SK-N-SH (cell line): Measurements from ENCODE around the gene MGLL.

ENCODE experiments used
- CTCF ChIP-seq: fragments of 200-600 bp; sonication (generic); IDR thresholded peaks from 2 replicates; pipeline ENCODE4 v1.6.1; 2017; ENCODE audit warnings: antibody characterized with exemption, mild to moderate bottlenecking, moderate library complexity
- EP300 ChIP-seq, 2 experiments: IDR thresholded peaks; 2 replicates each; pipeline versions ENCODE4 v1.4.0 to v1.6.1; 2012; ENCODE audit warnings: borderline replicate concordance in 1 of 2, low read depth in 1 of 2, low read length in 1 of 2
- FOXJ3 ChIP-seq: sonication (generic); formaldehyde crosslinking; IDR thresholded peaks from 2 replicates; pipeline ENCODE4 v1.5.1; 2020; ENCODE audit warnings: mild to moderate bottlenecking, missing genetic modification reagents
- RFX5 ChIP-seq: IDR thresholded peaks from 2 replicates; pipeline ENCODE4 v1.6.1; 2012; ENCODE audit warnings: mild to moderate bottlenecking, improper control_type of control experiment, low read length
- SMC3 ChIP-seq: IDR thresholded peaks from 2 replicates; pipeline ENCODE4 v1.6.1; 2012; ENCODE audit warnings: low read depth, low read length, improper control_type of control experiment
- TAF1 ChIP-seq: IDR thresholded peaks from 2 replicates; pipeline ENCODE4 v1.6.1; 2012; ENCODE audit warnings: low read depth, mild to moderate bottlenecking, low read length, moderate library complexity, borderline replicate concordance
- TCF12 ChIP-seq: IDR thresholded peaks from 2 replicates; pipeline ENCODE4 v1.4.0; 2012

GRCh38 chr3:127699416-127700300 is 122.7 kb downstream of the MGLL start:
- no peak for TF ChIP-seq EP300 (IDR thresholded peaks at IDR 0.05; ENCODE audit: borderline replicate concordance in 1 of 2, low read depth in 1 of 2, low read length in 1 of 2)
- TF ChIP-seq CTCF, result no peak
- TF ChIP-seq RFX5, result no peak
- TF ChIP-seq FOXJ3 (CRISPR knock-in tag), result no peak
- TF ChIP-seq TAF1, result no peak
- no peak for TF ChIP-seq TCF12
- TF ChIP-seq SMC3, result no peak
